RWPE2 (cell line): ENCODE data around the gene HNRNPAB.

Experiments
- ATAC-seq: fragments of 200-7000 bp; cut with Tn5 transposase; 3 replicates; pipeline ENCODE4 v1.9.1; 2021; ENCODE audit warnings: low read depth
- DNase-seq: peaks from one replicate; pipeline ENCODE4 v3.0.0-alpha.2; 2020; ENCODE audit warnings: low spot score
- H3K27ac ChIP-seq: fragments of 450-650 bp; 2 replicates; pipeline ENCODE4 v1.5.1; 2017; ENCODE audit warnings: mild to moderate bottlenecking; ENCODE audit not compliant: poor library complexity, severe bottlenecking
- H3K27me3 ChIP-seq: fragments of 250-450 bp; sonication (Bioruptor Pico); 2 replicates; pipeline ENCODE4 v1.5.1; 2021; ENCODE audit warnings: mild to moderate bottlenecking, moderate library complexity; ENCODE audit not compliant: insufficient read depth, poor library complexity, severe bottlenecking
- H3K36me3 ChIP-seq: fragments of 250-450 bp; sonication (Bioruptor Pico); 2 replicates; pipeline ENCODE4 v1.5.1; 2020; ENCODE audit warnings: low read depth, mild to moderate bottlenecking, moderate library complexity
- H3K4me1 ChIP-seq: fragments of 250-450 bp; sonication (Bioruptor Pico); 2 replicates; pipeline ENCODE4 v1.5.1; 2021; ENCODE audit warnings: mild to moderate bottlenecking, moderate library complexity; ENCODE audit not compliant: insufficient read depth, poor library complexity, severe bottlenecking
- H3K4me3 ChIP-seq: fragments of 250-450 bp; sonication (Bioruptor Pico); 2 replicates; pipeline ENCODE4 v1.5.1; 2021; ENCODE audit warnings: mild to moderate bottlenecking, moderate library complexity; ENCODE audit not compliant: severe bottlenecking
- H3K9me3 ChIP-seq: fragments of 250-450 bp; sonication (Bioruptor Pico); 2 replicates; pipeline ENCODE4 v1.5.1; 2021; ENCODE audit warnings: mild to moderate bottlenecking, moderate library complexity; ENCODE audit not compliant: severe bottlenecking
- CTCF ChIP-seq: fragments of 450-650 bp; IDR thresholded peaks from one replicate; pipeline ENCODE4 v1.5.1; 2017; ENCODE audit warnings: mild to moderate bottlenecking, moderate library complexity; ENCODE audit not compliant: poor library complexity, severe bottlenecking

Gene HNRNPAB

GRCh38 chr5:178230879-178231538, 26.7 kb downstream of the HNRNPAB start:
- Histone ChIP-seq H3K36me3 (peaks cover 50% of the 10 kb centered on the region), H3K27ac (peak overlapping the region; percentile 73), H3K4me1 (peaks cover 7% of the 10 kb centered on the region), H3K27me3 (no peaks in the 10 kb centered on the region), H3K9me3 (no peaks in the 10 kb centered on the region), H3K4me3 (peak overlapping the region; percentile 50)
- ATAC-seq (no peak), DNase-seq (no peak)
- TF ChIP-seq CTCF, result no peak

GRCh38 chr5:178231539-178232123, 27.3 kb downstream of the HNRNPAB start:
- Histone ChIP-seq H3K4me3 (peak overlapping the region; percentile 50), H3K4me1 (peaks cover 7% of the 10 kb centered on the region), H3K36me3 (peaks cover 46% of the 10 kb centered on the region), H3K9me3 (no peaks in the 10 kb centered on the region), H3K27me3 (no peaks in the 10 kb centered on the region), H3K27ac (peak overlapping the region; percentile 73)
- ATAC-seq (peak; percentile 6), DNase-seq (no peak)
- TF ChIP-seq CTCF, result no peak

GRCh38 chr5:178232124-178232919, 28.0 kb downstream of the HNRNPAB start, which contains the start of gene PHYKPL:
Gene PHYKPL, minus strand, starts transcription at chr5:178232802. Its CDS starts 252 bp downstream, at chr5:178232550.
- no peak for DNase-seq
- ATAC-seq, result peak; percentile 73
- Histone ChIP-seq H3K27me3 (no peaks in the 10 kb centered on the region), H3K27ac (peak within 1 kb of the TSS; percentile 73), H3K36me3 (peaks cover 40% of the 10 kb centered on the region), H3K9me3 (no peaks in the 10 kb centered on the region), H3K4me1 (peaks cover 11% of the 10 kb centered on the region), H3K4me3 (peak within 1 kb of the TSS; percentile 50)
- peak; percentile 2 for TF ChIP-seq CTCF

- Histone ChIP-seq H3K9me3 (no peaks in the 10 kb centered on the region), H3K4me1 (peaks cover 18% of the 10 kb centered on the region), H3K27ac (peak overlapping the region; percentile 73), H3K4me3 (peak overlapping the region; percentile 50), H3K36me3 (peaks cover 33% of the 10 kb centered on the region), H3K27me3 (no peaks in the 10 kb centered on the region)
- TF ChIP-seq CTCF, result no peak
- no peak for ATAC-seq
- no peak for DNase-seq
Observed at GRCh38 chr5:178232920-178233429, 28.6 kb downstream of the HNRNPAB start.
